Measurements from ENCODE around the gene WDR75.

GRCh38 chr2:189522435-189523151, 81.3 kb downstream of the WDR75 start:
- no peak for TF ChIP-seq CTCF (IDR thresholded peaks at IDR 0.05 in 4 of 5, conservative IDR thresholded peaks at IDR 0.05 in 1 of 5)
- no peak for TF ChIP-seq POLR2A (IDR thresholded peaks at IDR 0.05)
